Fibroblast of mammary gland (primary cell): ENCODE data around the gene UNC93B1.

Experiments used
- DNase-seq: peaks from one replicate; pipeline ENCODE4 v3.0.0-alpha.2; 2010; ENCODE audit warnings: low read depth
- H3K4me3 ChIP-seq: 2 replicates; pipeline ENCODE4 v1.5.1; 2011; ENCODE audit warnings: low read depth, mild to moderate bottlenecking, low read length, moderate library complexity; ENCODE audit not compliant: control insufficient read depth
- TF ChIP-seq, protein P1 (sequence below): conservative IDR thresholded peaks from 2 replicates; pipeline ENCODE4 v1.5.1; 2011; ENCODE audit warnings: low read depth, low read length, inconsistent platforms; ENCODE audit not compliant: control insufficient read depth, insufficient read depth

Gene UNC93B1

DNA sequence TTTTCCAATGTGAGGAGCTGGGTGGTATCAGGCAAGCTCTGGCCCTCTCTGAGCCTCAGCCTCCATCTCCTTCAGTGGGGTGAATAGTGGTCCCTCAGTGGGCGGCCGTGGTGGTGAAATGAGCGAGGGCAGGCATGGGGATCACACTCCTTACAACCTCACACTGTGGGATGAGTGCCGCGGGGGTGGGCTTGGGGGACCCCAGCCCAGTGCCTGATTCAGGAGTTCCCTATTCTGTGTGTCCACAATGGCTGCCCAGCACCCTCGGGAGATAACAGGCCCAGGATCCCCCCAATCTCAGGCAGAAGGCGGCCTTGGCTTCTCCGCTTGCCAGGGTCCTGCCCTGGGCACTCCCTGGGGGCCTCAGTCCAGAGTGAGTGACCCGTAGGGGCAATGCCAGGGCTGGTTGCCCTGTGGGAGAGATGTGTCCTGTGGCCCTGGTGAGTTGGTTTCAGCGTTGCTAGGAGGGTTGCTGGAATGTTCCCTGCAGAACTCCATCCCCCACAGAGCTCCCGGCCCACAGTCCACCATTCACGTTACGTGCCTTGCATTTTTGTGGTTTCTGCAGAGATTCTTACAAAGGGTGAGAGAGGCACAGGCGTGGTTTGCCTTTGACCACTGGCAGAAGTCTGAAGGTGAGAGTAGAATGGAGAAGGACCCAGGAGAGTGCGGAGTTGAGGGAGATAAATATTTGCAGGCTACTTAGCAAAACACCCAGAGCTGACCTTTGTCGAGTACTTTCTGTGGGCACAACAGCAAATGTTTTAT is 9.1 kb upstream of the UNC93B1 start:
- no peak overlapping the region for H3K4me3 ChIP-seq
- TF ChIP-seq, protein P1, sequence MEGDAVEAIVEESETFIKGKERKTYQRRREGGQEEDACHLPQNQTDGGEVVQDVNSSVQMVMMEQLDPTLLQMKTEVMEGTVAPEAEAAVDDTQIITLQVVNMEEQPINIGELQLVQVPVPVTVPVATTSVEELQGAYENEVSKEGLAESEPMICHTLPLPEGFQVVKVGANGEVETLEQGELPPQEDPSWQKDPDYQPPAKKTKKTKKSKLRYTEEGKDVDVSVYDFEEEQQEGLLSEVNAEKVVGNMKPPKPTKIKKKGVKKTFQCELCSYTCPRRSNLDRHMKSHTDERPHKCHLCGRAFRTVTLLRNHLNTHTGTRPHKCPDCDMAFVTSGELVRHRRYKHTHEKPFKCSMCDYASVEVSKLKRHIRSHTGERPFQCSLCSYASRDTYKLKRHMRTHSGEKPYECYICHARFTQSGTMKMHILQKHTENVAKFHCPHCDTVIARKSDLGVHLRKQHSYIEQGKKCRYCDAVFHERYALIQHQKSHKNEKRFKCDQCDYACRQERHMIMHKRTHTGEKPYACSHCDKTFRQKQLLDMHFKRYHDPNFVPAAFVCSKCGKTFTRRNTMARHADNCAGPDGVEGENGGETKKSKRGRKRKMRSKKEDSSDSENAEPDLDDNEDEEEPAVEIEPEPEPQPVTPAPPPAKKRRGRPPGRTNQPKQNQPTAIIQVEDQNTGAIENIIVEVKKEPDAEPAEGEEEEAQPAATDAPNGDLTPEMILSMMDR: no peak
- DNase-seq: peak; percentile 85

DNA sequence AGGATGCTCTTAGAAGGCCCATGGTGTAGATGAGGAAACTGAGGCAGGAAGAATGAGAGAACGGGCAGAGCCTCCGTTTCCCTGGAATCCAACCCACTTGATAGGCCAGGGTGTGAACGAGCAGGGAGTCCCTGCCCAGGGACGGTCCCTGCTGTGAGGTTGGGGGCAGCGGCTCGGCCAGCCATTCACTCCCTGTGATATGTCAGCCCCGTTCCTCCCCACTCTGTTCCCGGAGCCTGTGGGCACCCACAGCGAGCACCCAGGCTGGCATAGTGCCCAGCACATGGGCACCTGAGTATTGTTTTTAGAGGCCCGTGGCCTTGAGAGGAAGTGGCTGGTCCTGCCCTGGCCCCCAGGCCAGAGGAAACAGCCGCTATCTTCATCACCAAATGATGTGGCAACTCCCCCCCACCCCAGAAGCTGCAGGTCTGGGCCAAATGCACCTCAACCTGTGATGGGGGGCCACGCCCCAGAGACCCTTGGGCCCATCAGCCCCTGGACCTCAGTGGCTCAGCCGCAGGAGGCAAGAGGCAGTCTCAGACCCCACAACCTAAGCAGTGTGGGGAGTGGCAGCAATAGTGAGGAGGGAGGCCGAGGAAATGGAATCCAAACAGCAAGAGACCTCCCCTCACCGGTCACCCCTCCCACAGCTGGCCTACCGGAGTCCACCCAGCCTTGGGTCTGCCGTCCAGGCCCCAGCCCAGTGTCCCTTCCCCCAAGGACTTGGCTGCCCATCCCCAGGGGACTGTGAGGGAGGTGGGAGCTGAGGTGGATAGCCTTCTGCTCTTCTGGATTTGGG is 8.3 kb upstream of the UNC93B1 start:
- no peak for DNase-seq
- TF ChIP-seq, protein P1: no peak
- no peak overlapping the region for H3K4me3 ChIP-seq

DNA sequence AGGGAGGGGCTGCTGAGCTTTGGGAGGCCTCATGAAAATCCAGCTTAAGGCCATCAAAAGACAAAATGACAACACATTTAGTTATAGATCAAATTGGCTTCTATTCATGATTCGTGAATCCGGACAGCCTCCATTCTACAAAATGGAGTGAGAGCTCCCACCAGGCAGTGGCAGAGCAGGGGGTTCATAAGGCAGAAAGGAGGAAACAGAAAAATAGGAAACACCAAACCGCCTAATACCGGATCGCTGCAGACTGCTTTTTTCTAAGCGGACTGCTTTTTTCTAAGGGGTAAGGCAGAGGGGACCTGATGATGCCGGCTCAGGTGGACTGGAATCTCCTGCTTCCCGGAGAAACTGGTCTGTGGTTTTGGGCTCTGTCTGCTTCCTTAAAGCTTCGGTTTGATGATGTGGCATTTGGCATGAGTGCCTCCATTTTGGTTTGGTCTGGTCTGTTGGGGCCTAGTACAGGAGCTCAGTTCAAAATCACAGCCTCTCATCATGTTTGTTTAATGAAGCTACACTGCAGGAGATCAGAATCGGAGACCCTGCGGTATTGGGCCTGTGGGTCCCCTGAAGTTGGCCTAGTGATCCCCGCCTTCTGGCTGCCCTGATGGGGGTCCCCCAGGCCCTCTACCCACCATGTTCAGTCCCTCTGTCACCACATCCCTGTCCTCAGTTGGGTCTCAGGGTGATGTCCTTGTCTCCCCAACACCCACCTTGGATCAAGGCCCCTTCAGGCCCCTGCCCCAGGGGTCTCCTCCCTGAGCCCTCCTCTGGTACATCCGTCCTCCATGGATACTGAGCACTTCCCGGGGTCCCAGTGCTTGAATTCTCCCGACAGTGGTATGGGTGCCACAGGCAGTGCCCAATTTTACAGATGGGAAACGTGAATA is 7.4 kb upstream of the UNC93B1 start:
- no peak for DNase-seq
- TF ChIP-seq, protein P1: no peak
- H3K4me3 ChIP-seq: peak overlapping the region; percentile 47

DNA sequence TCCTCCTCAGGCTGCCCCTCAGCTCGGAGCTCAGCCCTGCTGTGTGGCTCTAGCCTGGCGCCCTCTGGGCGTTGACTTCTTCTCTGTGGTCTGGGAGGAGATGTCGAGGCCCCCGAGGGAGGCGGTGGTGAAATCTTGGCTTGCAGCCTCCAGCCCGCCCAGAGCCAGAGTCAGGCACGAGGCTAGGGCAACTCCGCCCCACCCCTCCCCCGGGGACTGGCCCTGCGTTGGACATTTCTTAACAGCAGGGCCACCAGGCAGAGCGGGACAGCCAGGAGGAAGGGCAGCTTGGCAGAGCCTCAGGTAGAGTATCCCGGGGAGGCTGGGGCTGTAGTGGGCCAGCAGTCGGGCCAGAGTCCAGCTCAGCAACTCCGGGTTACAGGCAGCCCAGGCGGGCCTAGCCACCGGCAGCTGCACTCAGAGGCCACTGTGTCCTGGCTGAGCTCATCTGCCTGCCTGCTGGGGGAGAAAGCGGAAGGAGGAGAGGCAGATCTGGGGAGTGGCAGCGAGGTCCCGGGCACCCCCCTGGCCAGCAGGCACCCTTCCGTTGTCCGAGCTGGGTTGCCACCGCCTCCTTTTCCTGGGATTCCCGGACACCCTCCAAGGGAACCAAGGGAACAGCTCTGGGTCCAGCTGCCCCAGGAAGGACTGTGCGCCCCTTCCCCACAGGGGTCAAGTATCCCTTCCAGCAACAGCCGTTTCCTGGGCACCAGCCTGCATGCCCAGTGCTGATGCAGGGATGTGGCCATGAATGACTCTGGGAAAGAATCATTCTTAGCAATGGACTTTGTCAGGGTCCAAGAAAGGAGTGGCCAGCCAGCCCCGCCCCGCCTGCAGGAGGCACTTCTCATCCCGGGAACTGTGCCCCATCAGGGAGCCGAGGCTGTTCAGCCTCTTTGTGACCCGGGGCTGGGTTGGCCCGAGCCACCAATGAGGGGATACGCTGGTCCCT is 6.5 kb upstream of the UNC93B1 start, which contains the start of gene ALDH3B1:
ALDH3B1 (plus strand) TSS at position 238 of the 952 bp plus-strand sequence. CDS start 4,971 bp downstream, outside the sequence.
- TF ChIP-seq, protein P1: no peak
- peak within 1 kb of the TSS; percentile 47 for H3K4me3 ChIP-seq
- DNase-seq: peak; percentile 84

DNA sequence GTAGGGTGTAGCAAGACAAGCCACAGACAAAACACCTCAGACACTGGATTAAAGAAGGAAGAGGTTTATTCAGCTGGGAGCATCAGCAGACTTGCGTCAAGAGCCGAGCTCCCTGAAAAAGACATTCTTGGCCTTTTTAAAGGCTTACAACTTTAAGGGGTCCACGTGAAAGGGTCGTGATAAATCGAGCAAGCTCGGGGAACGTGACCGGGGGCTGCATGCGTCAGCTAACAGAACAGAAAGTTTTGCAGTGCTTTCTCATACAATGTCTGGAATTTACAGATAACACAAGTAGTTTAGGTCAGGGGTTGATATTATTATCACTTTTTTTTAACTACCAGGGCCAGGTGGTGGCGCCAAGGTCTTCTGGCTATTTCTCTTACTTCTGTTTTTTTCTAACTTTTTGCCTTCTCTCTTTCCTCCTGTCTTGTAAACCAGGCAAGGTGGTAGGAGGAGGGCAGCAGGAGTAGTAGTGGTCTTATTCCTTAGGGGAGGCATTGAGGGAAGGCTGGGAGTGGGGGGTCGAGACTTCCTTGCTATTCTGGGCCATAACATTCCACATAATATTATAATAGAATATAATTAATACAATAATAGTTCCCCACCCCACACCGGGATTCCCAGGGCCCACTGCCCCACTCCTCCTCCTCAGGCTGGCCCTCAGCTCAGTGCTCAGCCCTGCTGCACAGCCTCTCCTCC is 5.6 kb upstream of the UNC93B1 start:
- DNase-seq: peak; percentile 59
- peak overlapping the region; percentile 47 for H3K4me3 ChIP-seq
- TF ChIP-seq, protein P1: peak; percentile 39
